Hematopoietic multipotent progenitor cell treated with erythropoietin and hydrocortisone succinate and interleukin-3 and kit ligand, for 17 days (in vitro differentiated cells): ENCODE measurements around the gene C2orf42.
A peak's percentile ranks its signal among the peaks of the same experiment; 100 is the strongest.
"Not testable (repeated sequence)": the region's sequence is repeated elsewhere in the genome, so short reads cannot be mapped to it uniquely, and the experiment has no call there.

Source experiments
- DNase-seq: peaks from one replicate; pipeline ENCODE4 v3.0.0-alpha.2; 2015; ENCODE audit warnings: low spot score

Gene C2orf42

GRCh38 chr2:70190418-70191243 lies at the start of gene C2orf42:
TSS of gene C2orf42 (minus strand) at chr2:70191019. CDS start at chr2:70181985, 9,034 bp downstream.
- peak; percentile 94 for DNase-seq

DNA sequence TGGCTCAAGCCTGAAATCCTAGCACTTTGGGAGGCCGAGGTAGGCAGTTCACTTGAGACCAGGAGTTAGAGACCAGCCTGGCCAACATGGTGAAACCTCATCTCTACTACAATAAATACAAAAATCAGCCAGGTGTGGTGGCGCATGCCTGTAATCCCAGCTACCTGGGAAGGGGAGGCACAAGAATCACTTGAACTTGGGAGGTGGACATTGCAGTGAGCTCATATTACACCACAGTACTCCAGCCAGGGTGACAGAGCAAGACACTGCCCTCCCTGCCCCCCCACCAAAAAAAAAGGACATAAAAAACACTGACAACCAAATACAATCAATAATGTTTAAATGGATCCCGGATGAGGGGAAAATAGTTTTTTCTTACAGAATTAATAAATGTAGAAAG lies 49.8 kb upstream of the C2orf42 start:
- DNase-seq = no peak

- no peak for DNase-seq
Measured at GRCh38 chr2:70233926-70234325, 43.1 kb upstream of the C2orf42 start.

DNA sequence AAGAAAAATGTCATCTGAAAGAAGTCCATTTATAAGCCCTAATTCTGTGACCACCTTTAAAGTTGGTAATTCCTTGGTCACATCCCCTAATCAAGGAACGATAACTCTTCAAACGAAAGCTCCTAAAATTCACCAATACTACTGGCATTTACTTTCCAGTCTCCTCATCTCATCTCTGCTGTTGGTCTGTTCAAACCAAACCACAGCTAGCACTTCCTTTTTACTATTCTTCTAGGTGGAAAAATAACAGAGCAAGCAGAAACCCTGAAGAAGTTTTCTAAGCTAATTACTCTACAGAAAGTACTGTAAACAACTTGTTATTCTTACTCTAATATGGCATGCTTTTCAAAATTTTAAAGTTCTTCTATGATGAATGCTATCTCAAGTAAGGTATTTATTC lies 36.0 kb upstream of the C2orf42 start:
- no peak for DNase-seq

DNA sequence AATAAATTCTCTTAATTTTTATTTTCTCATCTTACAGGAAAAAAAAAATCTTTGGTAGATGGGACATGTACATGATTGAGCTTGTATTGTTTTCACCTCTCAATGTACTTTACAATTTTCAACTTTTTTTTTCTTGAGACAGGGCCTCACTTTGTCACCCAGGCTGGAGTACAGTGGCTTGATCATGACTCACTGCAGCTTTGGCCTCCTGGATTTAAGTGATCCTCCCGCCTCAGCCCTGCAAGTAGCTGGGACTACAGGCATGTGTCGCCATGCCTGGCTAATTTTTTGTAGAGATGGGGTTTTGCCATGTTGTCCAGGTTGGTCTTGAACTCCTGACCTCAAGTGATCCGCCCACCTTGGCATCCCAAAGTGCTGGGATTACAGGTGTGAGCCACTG lies 32.5 kb upstream of the C2orf42 start:
- not testable (repeated sequence) for DNase-seq

- DNase-seq = no peak
Measured at GRCh38 chr2:70214953-70215549, 24.2 kb upstream of the C2orf42 start.

- DNase-seq = no peak
Measured at GRCh38 chr2:70214365-70214764, 23.5 kb upstream of the C2orf42 start.

GRCh38 chr2:70212298-70212932 lies 21.6 kb upstream of the C2orf42 start:
- no peak for DNase-seq

GRCh38 chr2:70211595-70211994 lies 20.8 kb upstream of the C2orf42 start:
- DNase-seq = no peak

- DNase-seq = no peak
Measured at GRCh38 chr2:70204452-70204851, 13.6 kb upstream of the C2orf42 start.

- DNase-seq = no peak
Measured at GRCh38 chr2:70203086-70203485, 12.3 kb upstream of the C2orf42 start.

DNA sequence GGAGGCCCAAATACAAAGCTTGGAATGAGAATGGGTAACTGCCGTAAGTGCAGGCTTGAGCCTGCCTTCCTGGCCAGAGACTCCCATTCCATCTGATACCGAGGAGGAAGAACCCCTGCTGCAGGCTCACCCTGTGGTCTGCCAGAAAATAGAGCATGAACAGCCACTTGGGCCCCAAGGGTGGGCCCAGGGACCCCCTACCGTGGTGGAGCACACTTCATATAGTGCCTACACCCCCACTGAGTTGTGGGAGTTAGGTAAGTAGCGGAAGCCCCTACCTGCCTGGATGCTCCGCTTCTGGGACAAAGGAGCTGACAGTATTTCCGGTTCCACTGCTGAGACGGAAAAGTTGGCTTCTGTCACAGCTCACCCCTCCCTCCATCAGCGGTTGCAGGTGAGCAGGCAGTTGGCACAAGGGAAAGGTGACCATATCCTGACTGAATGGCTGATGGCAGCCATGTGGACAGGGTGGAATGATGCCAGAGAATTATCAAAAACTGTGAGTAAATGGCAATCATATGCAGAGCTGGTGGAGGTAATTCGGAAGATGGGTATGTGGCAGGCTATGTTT lies 11.5 kb upstream of the C2orf42 start:
- no peak for DNase-seq

DNA sequence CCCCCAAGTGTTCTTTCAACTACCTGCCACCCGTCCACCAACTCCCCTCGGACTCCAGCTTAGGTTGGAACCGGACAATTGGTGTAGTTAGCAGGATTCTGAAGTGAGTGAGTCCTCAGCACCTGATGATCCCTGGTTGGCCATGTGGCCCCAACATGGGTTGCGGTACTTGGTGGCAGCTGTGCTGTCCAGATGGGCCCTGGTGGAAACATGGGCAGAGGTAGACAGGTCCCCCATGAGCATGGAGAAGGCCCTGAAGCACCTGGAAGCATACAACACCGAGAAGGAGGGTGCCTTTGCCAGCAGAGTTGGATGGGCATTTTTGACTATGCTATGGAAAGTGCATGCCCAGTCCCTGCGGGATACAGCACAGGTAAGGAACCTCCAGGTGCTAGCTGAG lies 11.0 kb upstream of the C2orf42 start:
- no peak for DNase-seq

DNA sequence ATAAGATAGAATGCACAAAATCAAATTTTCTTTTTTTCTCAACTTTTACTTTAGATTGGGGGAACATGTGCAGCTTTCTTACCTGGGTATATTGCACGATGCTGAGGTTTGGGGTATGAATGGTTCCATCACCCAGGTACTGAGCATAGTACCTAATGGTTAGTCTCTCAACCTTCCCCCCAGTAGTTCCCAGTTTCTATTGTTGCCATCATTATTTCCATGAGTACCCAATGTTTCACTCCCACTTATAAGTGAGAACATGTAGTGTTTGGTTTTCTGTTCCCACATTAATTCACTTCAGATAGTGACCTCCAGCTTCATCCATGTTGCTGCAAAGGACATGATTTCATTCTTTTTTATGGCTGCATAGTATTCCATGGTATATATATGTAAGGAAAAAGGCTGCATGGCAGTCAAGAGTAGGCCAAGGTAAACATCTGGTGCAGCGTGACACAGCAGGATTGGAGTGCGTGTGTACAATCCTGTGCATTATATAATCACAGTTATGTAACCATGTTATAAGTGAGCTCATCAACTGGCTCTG lies 10.5 kb upstream of the C2orf42 start:
- DNase-seq = no peak

- DNase-seq = no peak
Measured at GRCh38 chr2:70199320-70199864, 8.6 kb upstream of the C2orf42 start.

- DNase-seq = no peak
Measured at GRCh38 chr2:70192516-70192915, 1.7 kb upstream of the C2orf42 start.

DNA sequence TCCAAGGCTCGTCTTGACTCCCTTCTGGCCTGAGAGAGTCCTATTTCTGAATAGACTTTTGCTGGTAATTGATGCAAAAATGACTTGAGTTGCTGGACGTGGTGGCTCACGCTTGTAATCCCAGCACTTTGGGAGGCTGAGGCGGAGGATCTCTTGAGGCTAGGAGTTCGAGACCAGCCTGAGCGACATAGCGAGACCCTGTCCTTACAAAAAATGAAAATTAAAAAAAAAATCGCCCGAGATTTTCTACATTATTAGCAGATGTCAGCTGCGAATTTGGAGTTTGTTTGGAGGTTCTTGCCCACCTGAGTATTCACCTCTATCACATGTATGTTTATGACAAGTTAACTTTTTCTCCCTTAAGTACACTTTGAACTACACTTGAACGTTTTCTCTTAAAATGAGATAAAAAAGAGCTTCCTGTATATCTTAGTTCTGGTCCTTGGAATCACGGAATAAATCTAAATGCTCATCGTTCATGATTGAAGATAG lies 471 bp upstream of the C2orf42 start:
- no peak for DNase-seq

GRCh38 chr2:70188460-70188859 lies 2.4 kb downstream of the C2orf42 start:
- no peak for DNase-seq

DNA sequence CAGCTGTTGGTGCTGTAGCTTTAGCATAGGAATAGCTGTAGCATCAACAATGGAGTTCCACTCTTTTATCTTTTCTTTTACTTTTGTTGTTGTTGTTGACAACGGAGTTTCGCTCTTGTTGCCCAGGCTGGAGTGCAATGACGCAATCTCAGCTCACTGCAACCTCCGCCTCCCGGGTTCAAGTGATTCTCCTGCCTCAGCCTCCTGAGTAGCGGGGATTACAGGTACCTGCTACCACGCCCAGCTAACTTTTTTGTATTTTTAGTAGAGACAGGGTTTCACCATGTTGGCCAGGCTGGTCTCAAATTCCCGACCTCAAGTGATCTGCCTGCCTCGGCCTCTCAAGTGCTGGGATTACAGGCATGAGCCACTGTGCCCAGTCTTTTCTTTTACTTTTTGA lies 3.6 kb downstream of the C2orf42 start:
- not testable (repeated sequence) for DNase-seq

GRCh38 chr2:70182689-70183088 lies 8.1 kb downstream of the C2orf42 start:
- no peak for DNase-seq

DNA sequence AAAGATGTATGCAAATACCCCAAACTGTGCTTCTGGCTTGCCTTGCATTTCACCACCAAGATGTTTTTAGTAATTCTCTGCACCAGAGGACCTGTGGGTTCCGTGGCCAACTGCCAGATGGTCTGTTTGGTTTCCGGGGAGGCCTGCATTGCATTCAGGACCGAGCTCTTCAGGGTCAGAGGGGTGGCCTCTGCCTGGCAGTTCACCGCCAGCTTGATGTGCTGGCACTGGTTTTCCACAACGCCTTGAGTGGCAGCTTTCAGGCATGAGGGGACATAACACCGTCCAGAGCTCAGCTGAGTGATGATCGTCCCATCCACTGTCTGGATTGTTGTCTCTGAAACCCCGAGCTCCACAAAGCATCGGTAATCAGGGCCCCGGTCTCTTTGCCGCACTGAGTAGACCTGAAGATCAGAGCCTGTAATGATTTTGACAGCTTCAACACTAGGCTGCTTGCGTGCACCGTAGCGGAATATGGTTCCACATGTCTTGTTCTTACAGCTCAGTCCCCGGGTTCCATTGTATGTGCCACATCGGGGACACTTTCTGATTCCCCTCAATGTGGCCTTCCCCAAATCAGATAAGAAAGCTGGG lies 9.4 kb downstream of the C2orf42 start:
- DNase-seq = no peak

- no peak for DNase-seq
Measured at GRCh38 chr2:70173520-70173919, 17.3 kb downstream of the C2orf42 start.
